ENCODE results near the gene NKX2-4. TPM values are rescaled to one million over a fixed set of nuclear protein-coding genes. Genes with fewer than 3 reads are reported as not detected.

Gene NKX2-4
- total and polyA plus RNA-seq, 2 of the 4 experiments (the other 2 are of a cell fraction) = not detected

DNA sequence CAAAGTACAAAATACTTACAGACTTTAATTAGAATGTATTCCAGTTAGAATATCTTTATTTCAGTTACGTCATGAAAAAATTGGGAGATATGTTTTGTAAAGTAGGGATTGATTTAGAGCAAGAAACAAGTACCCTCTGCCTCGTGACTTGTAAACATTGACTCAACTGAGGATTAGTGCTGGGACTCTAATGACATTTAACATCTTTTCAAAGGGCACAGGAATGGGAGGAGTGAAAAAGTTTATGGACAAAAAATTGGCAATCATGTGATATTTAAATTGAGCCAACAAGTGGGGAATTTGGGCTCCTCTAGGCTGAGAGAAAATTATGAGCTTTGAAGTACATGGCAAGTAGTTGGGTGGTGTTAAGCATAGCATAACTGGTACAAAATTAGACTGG, 25.3 kb downstream of the NKX2-4 start:
- Histone ChIP-seq H3K4me3 (ENCODE audit: insufficient read depth, low read depth, low read length) (no peak overlapping the region), H3K4me1 (ENCODE audit: control insufficient read depth, insufficient read depth, low read length) (0 out of 2 replicates have a peak, but pooled peaks cover 4% of the 10 kb centered on the region), H3K27me3 (ENCODE audit: control insufficient read depth, insufficient read depth, low read length) (no peaks in the 10 kb centered on the region), H3K36me3 (ENCODE audit: control insufficient read depth, insufficient read depth, low read length) (peaks cover 8% of the 10 kb centered on the region), H4K91ac (ENCODE audit: insufficient read depth, low read depth, low read length) (no peak overlapping the region), H4K8ac (ENCODE audit: low read depth in 2 of 2, low read length in 2 of 2) (no peak overlapping the region), H2BK15ac (ENCODE audit: low read depth, low read length) (no peak overlapping the region), H3K14ac (replicated peaks; ENCODE audit: low read depth, low read length) (no peak overlapping the region), H3K9me3 (ENCODE audit: control insufficient read depth, insufficient read depth, low read length) (no peaks in the 10 kb centered on the region), H2AK9ac (replicated peaks; ENCODE audit: low read depth, low read length, poor library complexity) (no peak overlapping the region), H3K4ac (ENCODE audit: low read depth, low read length) (no peak overlapping the region), H3K23ac (ENCODE audit: low read depth, low read length) (no peak overlapping the region), H2BK20ac (ENCODE audit: low read depth, low read length) (no peak overlapping the region), H3K79me1 (ENCODE audit: low read depth in 1 of 2, low read length in 2 of 2) (peaks cover 17 to 32% of the 10 kb centered on the region in 2 experiments; a peak in 3 of 4 replicates), H4K20me1 (ENCODE audit: insufficient read depth, low read length) (peaks cover 14% of the 10 kb centered on the region; the same call in 1 of the 2 replicates), H3K9me1 (ENCODE audit: insufficient read depth, low read length) (peaks cover 6% of the 10 kb centered on the region; the same call in 1 of the 2 replicates), H4K5ac (ENCODE audit: low read depth, low read length) (no peak overlapping the region), H2BK5ac (ENCODE audit: low read depth, low read length, poor library complexity, severe bottlenecking) (no peak overlapping the region), H3K4me2 (ENCODE audit: low read depth, low read length) (no peak overlapping the region), H3K56ac (ENCODE audit: extremely low read depth, insufficient read depth, low read length) (no peak overlapping the region), H2AFZ (replicated peaks; ENCODE audit: low read length, poor library complexity) (no peak overlapping the region), H2BK120ac (ENCODE audit: low read depth, low read length) (no peak overlapping the region), H2AK5ac (ENCODE audit: low read depth, low read length) (no peak overlapping the region), H3K27ac (ENCODE audit: insufficient read depth, low read length) (no peak overlapping the region), H3K18ac (ENCODE audit: low read depth, low read length) (no peak overlapping the region), H3K9ac (ENCODE audit: low read depth, low read length) (no peak overlapping the region)
- POLR2A ChIA-PET (ENCODE audit: unreplicated experiment) = no interaction called here
- no CpG with 5 or more reads among the region's 2 CpGs for WGBS, 2 experiments (ENCODE audit: extremely low coverage in 2 of 2, insufficient read length in 1 of 2)
- no TSS peak for BruUV-seq (replicated peaks)
- dilution Hi-C loops (cut with HindIII; ENCODE audit: low sequenced_read_pairs, unreplicated experiment) = no loop called here
- CTCF ChIA-PET = interaction anchor here (1.3 kb wide), 1 partner anchor 136 kb away, joined by 7 read pairs; no protein-coding TSS in a partner anchor
- in situ Hi-C loops (cut with MboI; ENCODE audit: low sequenced_read_pairs) = no loop called here
- TF ChIP-seq POLR2A (IDR thresholded peaks at IDR 0.05; ENCODE audit: low read depth, low read length) (no peak), FOS (IDR thresholded peaks at IDR 0.05; ENCODE audit: low read depth, low read length) (no peak)
- TF ChIP-seq, protein P1, sequence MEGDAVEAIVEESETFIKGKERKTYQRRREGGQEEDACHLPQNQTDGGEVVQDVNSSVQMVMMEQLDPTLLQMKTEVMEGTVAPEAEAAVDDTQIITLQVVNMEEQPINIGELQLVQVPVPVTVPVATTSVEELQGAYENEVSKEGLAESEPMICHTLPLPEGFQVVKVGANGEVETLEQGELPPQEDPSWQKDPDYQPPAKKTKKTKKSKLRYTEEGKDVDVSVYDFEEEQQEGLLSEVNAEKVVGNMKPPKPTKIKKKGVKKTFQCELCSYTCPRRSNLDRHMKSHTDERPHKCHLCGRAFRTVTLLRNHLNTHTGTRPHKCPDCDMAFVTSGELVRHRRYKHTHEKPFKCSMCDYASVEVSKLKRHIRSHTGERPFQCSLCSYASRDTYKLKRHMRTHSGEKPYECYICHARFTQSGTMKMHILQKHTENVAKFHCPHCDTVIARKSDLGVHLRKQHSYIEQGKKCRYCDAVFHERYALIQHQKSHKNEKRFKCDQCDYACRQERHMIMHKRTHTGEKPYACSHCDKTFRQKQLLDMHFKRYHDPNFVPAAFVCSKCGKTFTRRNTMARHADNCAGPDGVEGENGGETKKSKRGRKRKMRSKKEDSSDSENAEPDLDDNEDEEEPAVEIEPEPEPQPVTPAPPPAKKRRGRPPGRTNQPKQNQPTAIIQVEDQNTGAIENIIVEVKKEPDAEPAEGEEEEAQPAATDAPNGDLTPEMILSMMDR (conservative IDR thresholded peaks at IDR 0.05; ENCODE audit: low read depth, low read length) = no peak
- ATAC-seq (ENCODE audit: low read depth) (no peak), DNase-seq (no peak)
- intact Hi-C loops (cut with micrococcal nuclease) = no loop called here

Data from IMR-90 (cell line).